HepG2 (cell line): ENCODE measurements around the gene SP3.

ENCODE experiments used
- RELA ChIP-seq: sonication (generic); formaldehyde crosslinking; IDR thresholded peaks from 2 replicates; pipeline ENCODE4 v1.4.0; 2020; ENCODE audit warnings: missing genetic modification reagents
- ZNF331 ChIP-seq: sonication (generic); formaldehyde crosslinking; IDR thresholded peaks from 2 replicates; pipeline ENCODE4 v1.4.0; 2020; ENCODE audit warnings: missing genetic modification reagents

GRCh38 chr2:173997269-173997668, 32.1 kb upstream of the SP3 start:
- TF ChIP-seq RELA (CRISPR knock-in tag) (no peak), ZNF331 (CRISPR knock-in tag) (no peak)
